AG04450 (cell line): ENCODE results near the gene NEK3. TPM values are rescaled to one million over a fixed set of nuclear protein-coding genes. Genes with fewer than 3 reads are reported as not detected.

Experiments
- CTCF ChIA-PET: fragments of 300-600, 350-600 bp; formaldehyde crosslinking; extraction: SDS; loops from one replicate; lab custom pipeline; 2022; ENCODE audit warnings: antibody characterized with exemption, inconsistent platforms; lab: Charles Lee
- POLR2A ChIA-PET: fragments of 350-600 bp; formaldehyde crosslinking; extraction: SDS; loops from one replicate; lab custom pipeline; 2021; ENCODE audit warnings: antibody characterized with exemption, inconsistent platforms; lab: Yijun Ruan, JAX
- DNase-seq: peaks from one replicate; pipeline ENCODE4 v3.0.0-alpha.2; 2011; ENCODE audit warnings: low read depth, low spot score
- H3K27ac ChIP-seq: one replicate; pipeline ENCODE4 v1.5.1; 2012; ENCODE audit warnings: low read depth, low read length, control low read depth
- H3K27me3 ChIP-seq: one replicate; pipeline ENCODE4 v1.6.0; 2012; ENCODE audit warnings: low read length; ENCODE audit not compliant: control insufficient read depth, insufficient read depth
- H3K4me3 ChIP-seq: 2 replicates; pipeline ENCODE4 v1.5.1; 2011; ENCODE audit warnings: mild to moderate bottlenecking, low read depth, low read length, control low read depth
- H3K9me3 ChIP-seq: 2 replicates; pipeline ENCODE4 v1.5.1; 2012; ENCODE audit warnings: low read length; ENCODE audit not compliant: control insufficient read depth, insufficient read depth
- CTCF ChIP-seq: IDR thresholded peaks from 2 replicates; pipeline ENCODE4 v1.5.1; 2011; ENCODE audit warnings: low read depth, low read length, control low read depth, inconsistent platforms
- polyA plus RNA-seq: library from polyadenylated mRNA; depleted of rRNA; stranded (reverse); fragments of >200 nt; gene quantifications from 2 replicates; pipeline ENCODE4 v1.2.3, GENCODE V29; 2011

The NEK3 gene
- polyA plus RNA-seq, 1 experiment = 16.0 TPM

GRCh38 chr13:52130641-52131040 is 28.8 kb downstream of the NEK3 start:
- H3K9me3 ChIP-seq = no peaks in the 10 kb centered on the region
- CTCF ChIA-PET = no interaction called here

GRCh38 chr13:52128714-52129700 is 30.4 kb downstream of the NEK3 start, which contains the start of gene NEK5:
TSS of gene NEK5 (minus strand) at chr13:52129073. CDS start at chr13:52127482, 1,591 bp downstream.
- TF ChIP-seq CTCF = peak; percentile 70
- ChIA-PET POLR2A (no interaction called here), CTCF (interaction anchor here (0.6 to 3.6 kb wide), 31 partner anchors 9 to 1003 kb away, joined by 3 to 88 read pairs (median 4); no protein-coding TSS in a partner anchor)
- Histone ChIP-seq H3K4me3 (peak within 1 kb of the TSS; percentile 70), H3K9me3 (no peaks in the 10 kb centered on the region), H3K27ac (no peak within 1 kb of the TSS), H3K27me3 (peaks cover 6% of the 10 kb centered on the region)
- DNase-seq = no peak

More at GRCh38 chr13:52130641-52131040, 28.8 kb downstream of the NEK3 start:
- H3K27me3 ChIP-seq = peaks cover 3% of the 10 kb centered on the region
- TF ChIP-seq CTCF = no peak
- H3K4me3 ChIP-seq = no peak overlapping the region
- DNase-seq = no peak
- H3K27ac ChIP-seq = no peak overlapping the region
- POLR2A ChIA-PET = no interaction called here

- no peaks in the 10 kb centered on the region for H3K9me3 ChIP-seq
- peaks cover 6% of the 10 kb centered on the region for H3K27me3 ChIP-seq
- no peak overlapping the region for H3K27ac ChIP-seq
- POLR2A ChIA-PET = no interaction called here
- peak overlapping the region; percentile 70 for H3K4me3 ChIP-seq
- CTCF ChIA-PET = interaction anchor here (0.6 to 3.6 kb wide), 49 partner anchors 8 to 1004 kb away, joined by 3 to 88 read pairs (median 4); partner anchors contain the start of gene ALG11
- peak; percentile 89 for TF ChIP-seq CTCF
- DNase-seq = peak; percentile 16
Observed at GRCh38 chr13:52127783-52128702, 31.4 kb downstream of the NEK3 start.

GRCh38 chr13:52127378-52127777 is 32.0 kb downstream of the NEK3 start:
- H3K9me3 ChIP-seq = no peaks in the 10 kb centered on the region
- no peak overlapping the region for H3K4me3 ChIP-seq
- DNase-seq = no peak
- POLR2A ChIA-PET = no interaction called here
- no peak overlapping the region for H3K27ac ChIP-seq
- H3K27me3 ChIP-seq = peaks cover 6% of the 10 kb centered on the region
- CTCF ChIA-PET = interaction anchor here (0.6 to 3.6 kb wide), 41 partner anchors 8 to 1004 kb away, joined by 3 to 88 read pairs (median 4); partner anchors contain the start of gene ALG11
- no peak for TF ChIP-seq CTCF
